Measurements from ENCODE around the gene LYPD6B.

DNA sequence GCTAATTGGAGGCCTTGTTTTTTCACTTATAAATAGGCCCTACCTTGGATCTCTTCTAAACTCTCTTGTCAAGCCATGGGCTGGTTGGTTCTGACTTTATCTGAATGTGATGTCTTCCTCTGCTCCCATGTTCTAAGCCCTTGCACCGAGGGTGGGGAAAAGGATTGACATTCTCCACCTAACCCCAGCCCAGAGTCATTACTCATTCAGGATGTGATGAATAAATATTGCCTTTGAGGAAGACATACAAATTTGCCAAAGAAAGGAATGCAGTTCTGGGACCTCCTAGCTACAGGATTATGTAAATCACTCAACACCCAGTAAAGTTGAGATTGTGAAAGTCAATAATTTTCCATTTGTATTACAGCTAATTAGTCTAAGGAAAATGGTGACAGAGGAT lies 149.8 kb downstream of the LYPD6B start:
- TF ChIP-seq, protein P1, sequence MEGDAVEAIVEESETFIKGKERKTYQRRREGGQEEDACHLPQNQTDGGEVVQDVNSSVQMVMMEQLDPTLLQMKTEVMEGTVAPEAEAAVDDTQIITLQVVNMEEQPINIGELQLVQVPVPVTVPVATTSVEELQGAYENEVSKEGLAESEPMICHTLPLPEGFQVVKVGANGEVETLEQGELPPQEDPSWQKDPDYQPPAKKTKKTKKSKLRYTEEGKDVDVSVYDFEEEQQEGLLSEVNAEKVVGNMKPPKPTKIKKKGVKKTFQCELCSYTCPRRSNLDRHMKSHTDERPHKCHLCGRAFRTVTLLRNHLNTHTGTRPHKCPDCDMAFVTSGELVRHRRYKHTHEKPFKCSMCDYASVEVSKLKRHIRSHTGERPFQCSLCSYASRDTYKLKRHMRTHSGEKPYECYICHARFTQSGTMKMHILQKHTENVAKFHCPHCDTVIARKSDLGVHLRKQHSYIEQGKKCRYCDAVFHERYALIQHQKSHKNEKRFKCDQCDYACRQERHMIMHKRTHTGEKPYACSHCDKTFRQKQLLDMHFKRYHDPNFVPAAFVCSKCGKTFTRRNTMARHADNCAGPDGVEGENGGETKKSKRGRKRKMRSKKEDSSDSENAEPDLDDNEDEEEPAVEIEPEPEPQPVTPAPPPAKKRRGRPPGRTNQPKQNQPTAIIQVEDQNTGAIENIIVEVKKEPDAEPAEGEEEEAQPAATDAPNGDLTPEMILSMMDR (IDR thresholded peaks at IDR 0.05; ENCODE audit: insufficient read depth, low read length, poor library complexity, severe bottlenecking): no peak
- TF ChIP-seq EZH2phosphoT487 (conservative IDR thresholded peaks at IDR 0.05; ENCODE audit: low read length): no peak
